ENCODE data around the gene TBC1D3I. TPM values are rescaled to one million over a fixed set of nuclear protein-coding genes. Genes with fewer than 3 reads are reported as not detected.
"Not testable (repeated sequence)": the region's sequence is repeated elsewhere in the genome, so short reads cannot be mapped to it uniquely, and the experiment has no call there.

TBC1D3I gene
- total RNA-seq, 6 experiments from 2014 or later = 0.19 to 0.53 (median 0.24) TPM; not detected in 3

GRCh38 chr17:36212272-36212605, 52.1 kb downstream of the TBC1D3I start:
- no peak overlapping the region for H3K4me3 ChIP-seq
- ATAC-seq (no peak), DNase-seq (no peak)
- H3K9me3 ChIP-seq = no peaks in the 10 kb centered on the region
- no peaks in the 10 kb centered on the region for H3K4me1 ChIP-seq
- intact Hi-C loops (cut with DNase I) = no loop called here
- TF ChIP-seq POLR2A (IDR thresholded peaks at IDR 0.05) = no peak
- no peak for TF ChIP-seq CTCF (IDR thresholded peaks at IDR 0.05)
- no peaks in the 10 kb centered on the region for H3K36me3 ChIP-seq
- no CpG with 5 or more reads among the region's 4 CpGs for WGBS (ENCODE audit: insufficient coverage, low coverage, low lambda C conversion rate, missing lambda C conversion rate)
- H3K27ac ChIP-seq = no peak overlapping the region
- no peaks in the 10 kb centered on the region for H3K27me3 ChIP-seq

- peak; percentile 15 to 58 (median 44) for ATAC-seq
- H3K27me3 ChIP-seq; DNase-seq; H3K9me3 ChIP-seq; H3K36me3 ChIP-seq; H3K27ac ChIP-seq; H3K4me3 ChIP-seq; intact Hi-C loops (cut with DNase I); H3K4me1 ChIP-seq: not testable (repeated sequence)
- 63% methylated on average over 5 of the region's 10 CpGs for WGBS (ENCODE audit: insufficient coverage, low coverage, low lambda C conversion rate, missing lambda C conversion rate)
Measured at GRCh38 chr17:36211484-36212271, 52.7 kb downstream of the TBC1D3I start.

- H3K9me3 ChIP-seq; H3K4me3 ChIP-seq; H3K27ac ChIP-seq; H3K4me1 ChIP-seq; DNase-seq; intact Hi-C loops (cut with DNase I); H3K36me3 ChIP-seq; H3K27me3 ChIP-seq: not testable (repeated sequence)
- 56% methylated on average over 5 of the region's 7 CpGs for WGBS (ENCODE audit: insufficient coverage, low coverage, low lambda C conversion rate, missing lambda C conversion rate)
- peak; percentile 60 to 74 (median 68) for ATAC-seq
Measured at GRCh38 chr17:36210439-36211211, 53.7 kb downstream of the TBC1D3I start, which contains the start of gene CCL4L2. Gene CCL4L2, plus strand, starts transcription at chr17:36211063.

- TF ChIP-seq CTCF (IDR thresholded peaks at IDR 0.05) (no peak), POLR2A (IDR thresholded peaks at IDR 0.05) (no peak)
- Histone ChIP-seq H3K4me3 (no peak overlapping the region), H3K9me3 (no peaks in the 10 kb centered on the region), H3K27ac (no peak overlapping the region), H3K36me3 (no peaks in the 10 kb centered on the region), H3K4me1 (no peaks in the 10 kb centered on the region), H3K27me3 (no peaks in the 10 kb centered on the region)
- intact Hi-C loops (cut with DNase I) = no loop called here
- no peak for ATAC-seq
- DNase-seq = no peak
Measured at GRCh38 chr17:36209575-36209974, 54.8 kb downstream of the TBC1D3I start.

GRCh38 chr17:36207383-36207782, 57.0 kb downstream of the TBC1D3I start:
- intact Hi-C loops (cut with DNase I); H3K4me3 ChIP-seq; H3K36me3 ChIP-seq; ATAC-seq; H3K27ac ChIP-seq; H3K9me3 ChIP-seq; H3K4me1 ChIP-seq; DNase-seq; H3K27me3 ChIP-seq: not testable (repeated sequence)
- WGBS (ENCODE audit: insufficient coverage, low coverage, low lambda C conversion rate, missing lambda C conversion rate) = 70% methylated on average over 5 of the region's 6 CpGs

- intact Hi-C loops (cut with DNase I); H3K36me3 ChIP-seq; H3K9me3 ChIP-seq; DNase-seq; H3K4me3 ChIP-seq; H3K4me1 ChIP-seq; ATAC-seq; H3K27me3 ChIP-seq; H3K27ac ChIP-seq: not testable (repeated sequence)
- 15% methylated on average over 1 of the region's 1 CpG for WGBS (ENCODE audit: insufficient coverage, low coverage, low lambda C conversion rate, missing lambda C conversion rate)
Measured at GRCh38 chr17:36206486-36206821, 57.9 kb downstream of the TBC1D3I start.
